Omental fat pad (tissue), 4 donors: ENCODE measurements around the gene SCN5A. TPM values are rescaled to one million over a fixed set of nuclear protein-coding genes. Genes with fewer than 3 reads are reported as not detected.

Source experiments
- ATAC-seq: fragments of 150-250 bp; one replicate; pipeline ENCODE4 v1.9.1; 2016; ENCODE audit warnings: mild to moderate bottlenecking, moderate library complexity; ENCODE audit not compliant: low FRiP score
- DNase-seq: peaks from one replicate; pipeline ENCODE4 v3.0.0-alpha.2; 2019; ENCODE audit warnings: low spot score
- total RNA-seq, 4 donors: library from RNA; depleted of rRNA; stranded (reverse); fragments of >200 nt; gene quantifications; one replicate each; pipeline ENCODE4 v1.1.0, GENCODE V29; 2016
- TF ChIP-seq, protein P1 (sequence below), 3 donors: fragments of 450-650 bp; IDR thresholded peaks; one replicate each; pipeline ENCODE4 v1.5.1; 2016 to 2017; ENCODE audit warnings: antibody characterized with exemption in 3 of 3, mild to moderate bottlenecking in 3 of 3, moderate library complexity in 2 of 3

The SCN5A gene
- total RNA-seq, 4 donors from 2014 or later, result 0.06 to 0.79 (median 0.09) TPM; not detected in 1

DNA sequence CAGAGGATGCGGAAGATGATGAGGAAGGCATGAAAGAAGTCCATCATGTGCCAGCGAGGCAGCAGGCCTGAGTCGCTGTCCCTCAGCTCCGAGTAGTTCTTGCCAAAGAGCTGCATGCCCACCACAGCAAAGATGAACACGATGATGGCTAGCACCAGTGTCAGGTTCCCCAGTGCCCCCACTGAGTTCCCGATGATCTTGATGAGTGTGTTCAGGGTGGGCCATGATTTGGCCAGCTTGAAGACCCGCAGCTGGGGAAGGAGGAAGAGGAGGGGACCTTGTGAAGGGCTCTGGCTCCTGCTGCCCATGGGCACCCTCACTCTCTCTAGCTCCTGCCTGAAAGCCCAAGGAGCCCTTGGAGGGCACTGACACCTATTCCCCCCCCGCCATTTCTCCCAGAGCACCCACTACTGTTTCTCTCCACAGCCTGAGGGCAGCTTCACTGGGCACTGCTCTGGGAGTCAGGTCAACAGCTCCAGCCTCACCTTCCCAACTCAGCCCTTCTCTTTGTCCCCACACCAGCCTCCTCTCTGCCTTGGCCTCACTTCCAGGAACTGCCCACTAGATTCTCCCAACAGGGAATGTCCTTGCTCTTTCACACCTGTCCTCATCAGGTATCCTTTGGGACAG lies 63.6 kb downstream of the SCN5A start:
- TF ChIP-seq, protein P1, sequence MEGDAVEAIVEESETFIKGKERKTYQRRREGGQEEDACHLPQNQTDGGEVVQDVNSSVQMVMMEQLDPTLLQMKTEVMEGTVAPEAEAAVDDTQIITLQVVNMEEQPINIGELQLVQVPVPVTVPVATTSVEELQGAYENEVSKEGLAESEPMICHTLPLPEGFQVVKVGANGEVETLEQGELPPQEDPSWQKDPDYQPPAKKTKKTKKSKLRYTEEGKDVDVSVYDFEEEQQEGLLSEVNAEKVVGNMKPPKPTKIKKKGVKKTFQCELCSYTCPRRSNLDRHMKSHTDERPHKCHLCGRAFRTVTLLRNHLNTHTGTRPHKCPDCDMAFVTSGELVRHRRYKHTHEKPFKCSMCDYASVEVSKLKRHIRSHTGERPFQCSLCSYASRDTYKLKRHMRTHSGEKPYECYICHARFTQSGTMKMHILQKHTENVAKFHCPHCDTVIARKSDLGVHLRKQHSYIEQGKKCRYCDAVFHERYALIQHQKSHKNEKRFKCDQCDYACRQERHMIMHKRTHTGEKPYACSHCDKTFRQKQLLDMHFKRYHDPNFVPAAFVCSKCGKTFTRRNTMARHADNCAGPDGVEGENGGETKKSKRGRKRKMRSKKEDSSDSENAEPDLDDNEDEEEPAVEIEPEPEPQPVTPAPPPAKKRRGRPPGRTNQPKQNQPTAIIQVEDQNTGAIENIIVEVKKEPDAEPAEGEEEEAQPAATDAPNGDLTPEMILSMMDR (IDR thresholded peaks at IDR 0.05), result no peak
- no peak for DNase-seq
- ATAC-seq, result no peak

DNA sequence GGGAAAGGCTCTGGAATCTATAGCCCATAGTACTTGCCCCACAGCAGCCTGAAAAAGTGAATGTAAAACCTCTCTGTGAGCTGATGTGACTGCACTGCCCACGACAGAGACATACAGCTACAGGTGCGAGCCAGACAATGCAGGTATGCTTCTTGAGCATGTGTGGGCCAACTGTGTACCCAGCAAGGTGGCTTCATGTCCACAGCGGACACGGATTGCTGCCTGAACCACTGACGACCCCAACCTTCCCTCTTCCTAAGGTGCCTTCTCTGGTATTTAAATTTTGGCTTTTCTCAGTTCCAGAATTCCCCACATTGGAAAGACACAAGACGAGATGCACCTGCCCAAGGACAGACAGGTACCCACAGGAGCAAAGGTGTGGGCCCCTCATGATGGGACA lies 65.8 kb downstream of the SCN5A start:
- no peak for ATAC-seq
- no peak for DNase-seq
- TF ChIP-seq, protein P1 (IDR thresholded peaks at IDR 0.05), result no peak

DNA sequence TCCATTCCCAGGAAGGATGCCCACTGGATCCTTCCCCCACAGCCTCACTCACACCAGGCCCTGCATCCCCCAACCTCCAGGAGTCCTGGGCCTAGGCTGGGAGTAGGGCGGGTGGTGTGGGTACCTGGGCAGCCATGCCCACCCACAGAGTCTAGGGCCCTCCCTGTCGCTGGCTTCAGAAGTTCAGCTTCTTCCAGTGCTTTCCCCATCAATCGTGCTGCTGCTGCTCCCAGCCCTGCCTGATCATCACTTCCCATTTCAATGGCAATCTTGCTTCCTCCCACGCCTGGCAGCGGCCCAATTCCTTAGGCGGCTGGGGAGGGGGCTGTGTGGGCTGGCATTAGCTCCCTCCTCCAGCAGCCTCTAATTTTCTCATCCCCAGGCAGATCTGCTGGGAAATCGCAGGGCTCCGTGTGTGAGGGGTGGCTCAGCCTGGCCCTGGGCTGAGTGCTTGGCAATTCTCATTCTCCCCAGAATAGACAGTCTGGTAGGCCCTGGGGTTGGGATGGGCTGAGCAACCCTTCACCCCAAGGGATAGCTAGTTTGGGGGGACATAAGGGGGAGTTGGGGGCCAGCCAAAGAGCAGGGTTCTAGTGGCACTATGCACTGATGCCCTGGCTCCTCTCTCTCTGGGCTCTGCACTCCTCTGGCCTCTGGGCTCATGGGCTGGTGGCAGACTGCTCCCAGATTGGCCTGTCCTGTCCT lies 66.4 kb downstream of the SCN5A start:
- ATAC-seq (no peak), DNase-seq (no peak)
- TF ChIP-seq, protein P1 (IDR thresholded peaks at IDR 0.05), result no peak

DNA sequence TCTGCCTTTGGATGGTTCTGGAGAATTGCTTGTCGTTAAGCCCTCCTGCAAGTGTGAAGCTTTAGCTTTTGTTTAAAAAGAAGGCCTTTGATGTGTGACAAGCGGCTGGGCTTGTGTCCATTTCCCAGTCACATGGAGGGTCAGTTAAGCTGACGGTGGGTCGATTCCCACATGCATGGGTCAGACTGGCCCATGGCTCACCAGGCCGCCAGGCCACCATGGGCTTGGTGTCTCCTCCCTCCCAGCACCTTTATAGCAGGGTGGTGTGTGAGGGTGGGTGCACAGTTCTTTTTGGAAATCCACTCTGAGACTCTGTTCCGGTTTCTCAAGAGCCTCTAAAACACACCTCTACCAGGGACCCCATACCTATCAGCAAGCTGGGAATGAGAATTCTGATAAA lies 67.2 kb downstream of the SCN5A start:
- ATAC-seq, result no peak
- TF ChIP-seq, protein P1 (IDR thresholded peaks at IDR 0.05), result no peak
- no peak for DNase-seq

DNA sequence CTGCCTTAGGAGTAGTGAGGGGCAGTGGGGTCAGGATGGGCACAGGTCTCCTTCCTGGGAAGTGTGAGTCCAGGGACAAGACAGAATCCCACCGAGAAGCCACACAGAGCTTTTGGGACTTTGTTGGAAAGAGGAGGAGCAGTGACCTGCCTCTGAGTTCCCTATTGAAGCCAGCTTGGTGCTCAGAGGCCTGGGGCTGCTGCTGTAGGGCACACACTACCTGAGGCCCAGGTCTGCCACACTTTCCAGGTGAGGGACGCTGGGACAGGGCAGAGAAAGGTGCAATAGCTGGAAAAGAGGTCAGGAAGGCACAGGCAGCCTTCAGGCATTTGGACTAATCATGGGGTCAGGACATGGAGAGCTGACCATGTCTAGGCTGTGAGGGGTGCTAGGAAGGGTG lies 67.7 kb downstream of the SCN5A start:
- no peak for ATAC-seq
- DNase-seq, result no peak
- TF ChIP-seq, protein P1 (IDR thresholded peaks at IDR 0.05), result no peak

DNA sequence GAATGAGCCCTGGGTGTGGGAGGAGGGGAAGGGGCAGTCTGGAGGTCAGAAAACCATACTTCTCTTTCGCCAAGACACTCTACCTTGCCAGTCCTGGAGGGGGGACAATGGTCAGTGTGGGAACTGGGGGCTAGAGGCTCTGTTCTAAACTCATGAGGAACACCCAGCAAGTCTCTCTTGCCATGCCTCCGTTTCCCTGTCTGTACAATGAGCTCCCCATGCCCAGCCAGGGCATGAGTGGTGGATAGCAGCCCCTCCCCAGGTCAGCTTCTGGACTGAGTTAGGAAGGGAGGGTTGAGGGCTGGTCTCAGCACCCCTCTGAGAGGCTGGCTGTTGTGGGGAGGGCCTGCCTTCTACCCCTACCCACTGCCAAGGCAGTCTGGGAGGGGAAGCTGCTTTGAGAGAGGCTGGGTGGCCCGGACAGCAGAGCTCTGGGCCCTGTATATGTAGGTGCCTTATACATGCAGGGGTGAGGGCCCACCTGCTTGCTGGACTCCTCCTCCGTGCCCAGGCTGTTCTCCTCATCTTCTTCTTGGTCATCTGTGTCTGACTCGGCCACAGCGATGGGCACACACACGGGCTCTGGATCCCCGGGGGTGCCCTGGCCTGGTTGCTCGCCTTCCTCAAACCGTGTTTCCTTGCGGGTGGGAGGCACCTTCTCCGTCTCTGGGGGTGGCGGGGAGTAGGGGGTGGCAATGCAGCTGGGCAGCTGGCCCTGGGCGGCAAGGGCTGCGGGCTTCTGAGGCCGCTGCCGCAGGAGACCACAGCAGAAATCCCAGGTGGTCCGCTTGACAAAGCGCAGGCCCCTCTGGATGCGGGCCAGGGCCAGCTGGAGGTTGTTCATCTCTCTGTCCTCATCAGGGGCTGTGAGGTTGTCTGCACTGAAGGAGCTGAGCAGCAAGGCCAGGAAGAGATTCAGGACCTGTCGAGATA lies 68.8 kb downstream of the SCN5A start:
- ATAC-seq, result no peak
- no peak for DNase-seq
- TF ChIP-seq, protein P1 (IDR thresholded peaks at IDR 0.05), result no peak
